ENCODE data around the gene TNFRSF1B.

TNFRSF1B gene

DNA sequence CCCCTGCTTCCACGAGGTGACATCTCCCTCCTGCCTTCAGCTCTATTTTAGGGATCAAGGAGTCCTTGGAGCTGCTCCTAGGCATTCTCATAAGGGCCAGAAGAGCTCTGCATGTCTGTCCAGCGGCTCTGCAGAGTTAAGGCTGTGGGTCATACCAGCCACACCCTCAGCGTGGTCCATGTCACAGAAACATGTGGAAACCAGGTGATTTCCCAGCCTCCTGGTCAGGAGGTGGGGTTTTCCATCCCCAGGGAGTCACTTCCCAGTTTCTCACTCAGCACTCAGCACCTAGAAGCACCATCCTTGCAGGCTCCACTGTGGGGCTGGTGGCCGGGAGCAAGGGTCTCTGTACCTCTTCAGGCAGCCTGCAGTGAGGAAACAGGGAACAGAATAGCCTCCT lies 1.4 kb upstream of the TNFRSF1B start:
- H3K4me3 Mint-ChIP-seq, result no peak overlapping the region
- H3K27me3 Mint-ChIP-seq (ENCODE audit: low read depth, poor library complexity), result peaks cover 31% of the 10 kb centered on the region
- H3K27ac Mint-ChIP-seq, result no peak overlapping the region
- peaks cover 30% of the 10 kb centered on the region for H3K4me1 Mint-ChIP-seq
- H3K36me3 Mint-ChIP-seq (ENCODE audit: low read depth), result no peaks in the 10 kb centered on the region
- TF ChIP-seq, protein P1, sequence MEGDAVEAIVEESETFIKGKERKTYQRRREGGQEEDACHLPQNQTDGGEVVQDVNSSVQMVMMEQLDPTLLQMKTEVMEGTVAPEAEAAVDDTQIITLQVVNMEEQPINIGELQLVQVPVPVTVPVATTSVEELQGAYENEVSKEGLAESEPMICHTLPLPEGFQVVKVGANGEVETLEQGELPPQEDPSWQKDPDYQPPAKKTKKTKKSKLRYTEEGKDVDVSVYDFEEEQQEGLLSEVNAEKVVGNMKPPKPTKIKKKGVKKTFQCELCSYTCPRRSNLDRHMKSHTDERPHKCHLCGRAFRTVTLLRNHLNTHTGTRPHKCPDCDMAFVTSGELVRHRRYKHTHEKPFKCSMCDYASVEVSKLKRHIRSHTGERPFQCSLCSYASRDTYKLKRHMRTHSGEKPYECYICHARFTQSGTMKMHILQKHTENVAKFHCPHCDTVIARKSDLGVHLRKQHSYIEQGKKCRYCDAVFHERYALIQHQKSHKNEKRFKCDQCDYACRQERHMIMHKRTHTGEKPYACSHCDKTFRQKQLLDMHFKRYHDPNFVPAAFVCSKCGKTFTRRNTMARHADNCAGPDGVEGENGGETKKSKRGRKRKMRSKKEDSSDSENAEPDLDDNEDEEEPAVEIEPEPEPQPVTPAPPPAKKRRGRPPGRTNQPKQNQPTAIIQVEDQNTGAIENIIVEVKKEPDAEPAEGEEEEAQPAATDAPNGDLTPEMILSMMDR (IDR thresholded peaks at IDR 0.05), result no peak
- DNase-seq, result no peak
- no peaks in the 10 kb centered on the region for H3K9me3 Mint-ChIP-seq

GRCh38 chr1:12167493-12168429 lies 970 bp downstream of the TNFRSF1B start:
- no peak for DNase-seq
- Mint-ChIP-seq H3K27me3 (ENCODE audit: low read depth, poor library complexity) (peaks cover 28% of the 10 kb centered on the region), H3K36me3 (ENCODE audit: low read depth) (no peaks in the 10 kb centered on the region), H3K9me3 (no peaks in the 10 kb centered on the region), H3K27ac (no peak overlapping the region), H3K4me1 (peaks cover 25% of the 10 kb centered on the region), H3K4me3 (peak overlapping the region; percentile 76)
- TF ChIP-seq, protein P1 (IDR thresholded peaks at IDR 0.05), result no peak

- Mint-ChIP-seq H3K9me3 (no peaks in the 10 kb centered on the region), H3K27ac (no peak overlapping the region), H3K36me3 (ENCODE audit: low read depth) (no peaks in the 10 kb centered on the region), H3K4me3 (peak overlapping the region; percentile 16), H3K4me1 (peaks cover 26% of the 10 kb centered on the region), H3K27me3 (ENCODE audit: low read depth, poor library complexity) (peaks cover 28% of the 10 kb centered on the region)
- TF ChIP-seq, protein P1 (IDR thresholded peaks at IDR 0.05), result no peak
- no peak for DNase-seq
Measured at GRCh38 chr1:12168451-12169160, 1.8 kb downstream of the TNFRSF1B start.

- Mint-ChIP-seq H3K4me1 (peaks cover 36% of the 10 kb centered on the region), H3K27ac (no peak overlapping the region), H3K9me3 (no peaks in the 10 kb centered on the region), H3K4me3 (no peak overlapping the region), H3K27me3 (ENCODE audit: low read depth, poor library complexity) (peaks cover 28% of the 10 kb centered on the region), H3K36me3 (ENCODE audit: low read depth) (no peaks in the 10 kb centered on the region)
- TF ChIP-seq, protein P1 (IDR thresholded peaks at IDR 0.05), result no peak
- no peak for DNase-seq
Measured at GRCh38 chr1:12169442-12170135, 2.8 kb downstream of the TNFRSF1B start.

GRCh38 chr1:12170263-12170671 lies 3.5 kb downstream of the TNFRSF1B start:
- Mint-ChIP-seq H3K27me3 (ENCODE audit: low read depth, poor library complexity) (peaks cover 28% of the 10 kb centered on the region), H3K9me3 (no peaks in the 10 kb centered on the region)
- TF ChIP-seq, protein P1 (IDR thresholded peaks at IDR 0.05), result no peak

More at GRCh38 chr1:12170263-12170671, 3.5 kb downstream of the TNFRSF1B start:
- Mint-ChIP-seq H3K4me3 (no peak overlapping the region), H3K4me1 (peaks cover 43% of the 10 kb centered on the region), H3K27ac (no peak overlapping the region), H3K36me3 (ENCODE audit: low read depth) (no peaks in the 10 kb centered on the region)
- no peak for DNase-seq
